Stimulated activated CD8-positive, alpha-beta memory T cell treated with anti-CD3 and anti-CD28 coated beads, Interleukin-2, amount 100 ng/mL, for 1 hour (primary cell): ENCODE data around the gene ERN1.

Experiments
- DNase-seq, 2 donors: peaks; one replicate each; pipeline ENCODE4 v3.0.0-alpha.2; 2020; ENCODE audit warnings: low read depth in 2 of 2

ERN1 gene

GRCh38 chr17:64158406-64158805, 28.5 kb upstream of the ERN1 start:
- no peak for DNase-seq

- DNase-seq, result no peak
Measured at GRCh38 chr17:64157669-64158180, 27.8 kb upstream of the ERN1 start.

- DNase-seq, result no peak
Measured at GRCh38 chr17:64156670-64157069, 26.7 kb upstream of the ERN1 start.

- DNase-seq, result no peak
Measured at GRCh38 chr17:64155751-64156544, 26.0 kb upstream of the ERN1 start.

- DNase-seq, result no peak
Measured at GRCh38 chr17:64155129-64155528, 25.2 kb upstream of the ERN1 start.

GRCh38 chr17:64154717-64155116, 24.8 kb upstream of the ERN1 start:
- DNase-seq, result no peak

GRCh38 chr17:64154313-64154695, 24.4 kb upstream of the ERN1 start:
- no peak for DNase-seq

- no peak for DNase-seq
Measured at GRCh38 chr17:64153565-64154312, 23.8 kb upstream of the ERN1 start.

GRCh38 chr17:64152428-64153125, 22.6 kb upstream of the ERN1 start:
- no peak for DNase-seq

GRCh38 chr17:64151016-64151368, 21.0 kb upstream of the ERN1 start:
- no peak for DNase-seq

GRCh38 chr17:64150237-64151015, 20.5 kb upstream of the ERN1 start:
- DNase-seq, result no peak

GRCh38 chr17:64149196-64149595, 19.3 kb upstream of the ERN1 start:
- DNase-seq, result no peak

GRCh38 chr17:64148699-64149098, 18.8 kb upstream of the ERN1 start:
- no peak for DNase-seq

GRCh38 chr17:64148017-64148631, 18.2 kb upstream of the ERN1 start:
- DNase-seq, result no peak

- no peak for DNase-seq
Measured at GRCh38 chr17:64147110-64148016, 17.4 kb upstream of the ERN1 start.

- DNase-seq, result peak in 1 of 2 donors; percentile 13
Measured at GRCh38 chr17:64146418-64147109, 16.6 kb upstream of the ERN1 start.

GRCh38 chr17:64145751-64146417, 15.9 kb upstream of the ERN1 start:
- DNase-seq, result peak; percentile 82 to 90

GRCh38 chr17:64145375-64145750, 15.4 kb upstream of the ERN1 start:
- DNase-seq, result no peak

GRCh38 chr17:64139542-64139941, 9.6 kb upstream of the ERN1 start:
- no peak for DNase-seq
